22Rv1 (cell line): ENCODE data around the gene NINL.

Experiments used
- CTCF ChIP-seq: fragments of 450-650 bp; IDR thresholded peaks from 2 replicates; pipeline ENCODE4 v1.5.1; 2017; ENCODE audit warnings: mild to moderate bottlenecking
- ZFX ChIP-seq: fragments of 450-650 bp; IDR thresholded peaks from 2 replicates; pipeline ENCODE4 v1.6.1; 2017; ENCODE audit warnings: antibody characterized with exemption, borderline replicate concordance

GRCh38 chr20:25507385-25508082, 77.8 kb downstream of the NINL start:
- TF ChIP-seq CTCF, result no peak
- no peak for TF ChIP-seq ZFX
